ENCODE results near the gene SHISA4. TPM values are rescaled to one million over a fixed set of nuclear protein-coding genes. Genes with fewer than 3 reads are reported as not detected.

The SHISA4 gene
- total RNA-seq, 1 experiment from 2014 or later = 14.3 TPM

DNA sequence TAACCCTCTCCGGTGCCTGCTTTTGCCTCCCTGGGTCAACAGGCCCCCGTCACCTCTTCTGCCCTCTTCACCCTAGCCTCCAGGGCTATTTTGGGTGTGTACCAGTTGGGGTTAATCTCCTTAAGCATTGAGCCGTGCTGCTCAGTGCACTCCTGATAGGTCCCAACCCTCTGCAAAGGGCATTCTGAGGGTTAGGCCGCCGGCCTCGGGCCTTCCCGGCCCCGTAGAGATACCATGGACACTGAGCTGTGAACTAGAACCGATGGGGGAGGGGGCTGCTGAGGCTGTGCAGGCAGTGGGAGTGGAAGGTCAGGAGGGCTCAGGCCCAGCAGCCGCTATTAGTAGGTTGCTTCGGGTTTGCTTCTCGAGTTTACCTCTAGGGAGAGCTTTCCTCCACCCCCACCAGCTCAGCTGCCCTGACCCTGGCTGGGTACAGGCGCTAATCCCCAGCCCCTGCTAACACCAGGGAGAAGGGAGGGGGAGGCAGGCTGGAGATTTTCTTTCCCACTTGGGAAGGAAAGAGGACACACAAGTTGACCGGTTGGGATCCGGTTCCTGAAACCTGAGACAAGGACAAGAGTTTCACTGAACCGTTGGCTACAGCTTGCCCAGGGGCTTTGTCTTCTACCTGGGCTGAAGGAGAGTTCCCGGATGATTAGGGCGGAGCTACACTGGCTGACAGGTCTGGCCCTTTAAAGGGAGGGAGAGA lies 52.9 kb downstream of the SHISA4 start:
- Histone ChIP-seq H3K4me3 (ENCODE audit: low read length) (no peak overlapping the region), H3K4me2 (ENCODE audit: low read length) (no peak overlapping the region), H3K9me3 (ENCODE audit: low read length) (no peaks in the 10 kb centered on the region), H4K20me1 (ENCODE audit: low read length) (no peaks in the 10 kb centered on the region), H3K9me2 (replicated peaks; ENCODE audit: low read length) (no peaks in the 10 kb centered on the region), H2AFZ (ENCODE audit: low read length) (no peak overlapping the region), H3F3A (ENCODE audit: low read length, unreplicated experiment) (no peaks in the 10 kb centered on the region), H3K27me3 (ENCODE audit: low read length) (no peaks in the 10 kb centered on the region), H3K9ac (ENCODE audit: low read length) (no peak overlapping the region), H3K27ac (ENCODE audit: low read length) (no peak overlapping the region), H3K36me3 (ENCODE audit: low read depth, low read length) (no peaks in the 10 kb centered on the region), H3K4me1 (ENCODE audit: insufficient read depth, low read length) (peaks cover 6% of the 10 kb centered on the region; the same call in 1 of the 2 replicates), H3K79me2 (ENCODE audit: low read length) (no peaks in the 10 kb centered on the region)
- no TSS peak for BruUV-seq (replicated peaks)
- intact Hi-C loops (cut with micrococcal nuclease) = no loop called here
- no peak for TF ChIP-seq EZH2 (IDR thresholded peaks at IDR 0.05; ENCODE audit: low read length, unreplicated experiment)
- TF ChIP-seq, protein P1, sequence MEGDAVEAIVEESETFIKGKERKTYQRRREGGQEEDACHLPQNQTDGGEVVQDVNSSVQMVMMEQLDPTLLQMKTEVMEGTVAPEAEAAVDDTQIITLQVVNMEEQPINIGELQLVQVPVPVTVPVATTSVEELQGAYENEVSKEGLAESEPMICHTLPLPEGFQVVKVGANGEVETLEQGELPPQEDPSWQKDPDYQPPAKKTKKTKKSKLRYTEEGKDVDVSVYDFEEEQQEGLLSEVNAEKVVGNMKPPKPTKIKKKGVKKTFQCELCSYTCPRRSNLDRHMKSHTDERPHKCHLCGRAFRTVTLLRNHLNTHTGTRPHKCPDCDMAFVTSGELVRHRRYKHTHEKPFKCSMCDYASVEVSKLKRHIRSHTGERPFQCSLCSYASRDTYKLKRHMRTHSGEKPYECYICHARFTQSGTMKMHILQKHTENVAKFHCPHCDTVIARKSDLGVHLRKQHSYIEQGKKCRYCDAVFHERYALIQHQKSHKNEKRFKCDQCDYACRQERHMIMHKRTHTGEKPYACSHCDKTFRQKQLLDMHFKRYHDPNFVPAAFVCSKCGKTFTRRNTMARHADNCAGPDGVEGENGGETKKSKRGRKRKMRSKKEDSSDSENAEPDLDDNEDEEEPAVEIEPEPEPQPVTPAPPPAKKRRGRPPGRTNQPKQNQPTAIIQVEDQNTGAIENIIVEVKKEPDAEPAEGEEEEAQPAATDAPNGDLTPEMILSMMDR (conservative IDR thresholded peaks at IDR 0.05; ENCODE audit: low read depth, low read length) = no peak
- ChIA-PET POLR2A (ENCODE audit: unreplicated experiment) (interaction anchor here (0.6 kb wide), 1 partner anchor 59 kb away, joined by 3 read pairs; no protein-coding TSS in a partner anchor), CTCF (no interaction called here)
- DNase-seq (no peak), ATAC-seq (no peak)

GRCh38 chr1:201942129-201942495 lies 53.4 kb downstream of the SHISA4 start:
- no peak for ATAC-seq

More at GRCh38 chr1:201942129-201942495, 53.4 kb downstream of the SHISA4 start:
- no peak overlapping the region for H3K4me2 ChIP-seq (ENCODE audit: low read length)
- ChIA-PET POLR2A (ENCODE audit: unreplicated experiment) (no interaction called here), CTCF (no interaction called here)
- H3K4me1 ChIP-seq (ENCODE audit: insufficient read depth, low read length) = peaks cover 6% of the 10 kb centered on the region; the same call in 1 of the 2 replicates
- H3K27me3 ChIP-seq (ENCODE audit: low read length) = no peaks in the 10 kb centered on the region
- H3K4me3 ChIP-seq (ENCODE audit: low read length) = no peak overlapping the region
- H3K9me3 ChIP-seq (ENCODE audit: low read length) = no peaks in the 10 kb centered on the region
- no peak for TF ChIP-seq EZH2 (IDR thresholded peaks at IDR 0.05; ENCODE audit: low read length, unreplicated experiment)
- TF ChIP-seq, protein P1 (conservative IDR thresholded peaks at IDR 0.05; ENCODE audit: low read depth, low read length) = no peak
- BruUV-seq (replicated peaks) = no TSS peak
- no peak for DNase-seq
- no peaks in the 10 kb centered on the region for H4K20me1 ChIP-seq (ENCODE audit: low read length)
- no peak overlapping the region for H2AFZ ChIP-seq (ENCODE audit: low read length)
- no peaks in the 10 kb centered on the region for H3F3A ChIP-seq (ENCODE audit: low read length, unreplicated experiment)
- intact Hi-C loops (cut with micrococcal nuclease) = no loop called here
- no peaks in the 10 kb centered on the region for H3K36me3 ChIP-seq (ENCODE audit: low read depth, low read length)
- H3K9me2 ChIP-seq (replicated peaks; ENCODE audit: low read length) = no peaks in the 10 kb centered on the region
- H3K79me2 ChIP-seq (ENCODE audit: low read length) = no peaks in the 10 kb centered on the region
- H3K27ac ChIP-seq (ENCODE audit: low read length) = no peak overlapping the region
- H3K9ac ChIP-seq (ENCODE audit: low read length) = no peak overlapping the region

Small RNA genes within 50 kb of the gene (microRNA-seq; reads per million reads assigned to microRNA genes)
- not detected for gene MIR6739 (ENCODE audit: unreplicated experiment)

Other genes with a start within 250 kb of the SHISA4 start
- gene IPO9, start 59.7 kb upstream of the SHISA4 start, total RNA-seq (2014; rRNA removed) = 21.6 and 23.6 TPM in 2 replicates
- 0.06 and 0.07 TPM in 2 replicates for gene LMOD1, start 57.6 kb downstream of the SHISA4 start, total RNA-seq (2014; rRNA removed)
- gene TIMM17A, start 66.6 kb downstream of the SHISA4 start, total RNA-seq (2014; rRNA removed) = 50.9 and 57.7 TPM in 2 replicates
- 64.7 and 74.8 TPM in 2 replicates for gene RNPEP, start 93.8 kb downstream of the SHISA4 start, total RNA-seq (2014; rRNA removed)
- gene ELF3, start 121.7 kb downstream of the SHISA4 start, total RNA-seq (2014; rRNA removed) = 399 and 460 TPM in 2 replicates
- gene GPR37L1, start 234.0 kb downstream of the SHISA4 start, total RNA-seq (2014; rRNA removed) = 0.04 TPM in 1 of 2 replicates, not detected in the other

All from PC-3 (cell line).